Activated CD4-positive, alpha-beta T cell treated with anti-CD3 and anti-CD28 coated beads, Interleukin-2, amount 50 U/mL, for 4 hours (primary cell): ENCODE results near the gene PVRIG.
"Not testable (repeated sequence)": the region's sequence is repeated elsewhere in the genome, so short reads cannot be mapped to it uniquely, and the experiment has no call there.

Experiments
- DNase-seq, 2 experiments: peaks; one replicate each; pipeline ENCODE4 v3.0.0-alpha.2; 2020

Gene PVRIG

DNA sequence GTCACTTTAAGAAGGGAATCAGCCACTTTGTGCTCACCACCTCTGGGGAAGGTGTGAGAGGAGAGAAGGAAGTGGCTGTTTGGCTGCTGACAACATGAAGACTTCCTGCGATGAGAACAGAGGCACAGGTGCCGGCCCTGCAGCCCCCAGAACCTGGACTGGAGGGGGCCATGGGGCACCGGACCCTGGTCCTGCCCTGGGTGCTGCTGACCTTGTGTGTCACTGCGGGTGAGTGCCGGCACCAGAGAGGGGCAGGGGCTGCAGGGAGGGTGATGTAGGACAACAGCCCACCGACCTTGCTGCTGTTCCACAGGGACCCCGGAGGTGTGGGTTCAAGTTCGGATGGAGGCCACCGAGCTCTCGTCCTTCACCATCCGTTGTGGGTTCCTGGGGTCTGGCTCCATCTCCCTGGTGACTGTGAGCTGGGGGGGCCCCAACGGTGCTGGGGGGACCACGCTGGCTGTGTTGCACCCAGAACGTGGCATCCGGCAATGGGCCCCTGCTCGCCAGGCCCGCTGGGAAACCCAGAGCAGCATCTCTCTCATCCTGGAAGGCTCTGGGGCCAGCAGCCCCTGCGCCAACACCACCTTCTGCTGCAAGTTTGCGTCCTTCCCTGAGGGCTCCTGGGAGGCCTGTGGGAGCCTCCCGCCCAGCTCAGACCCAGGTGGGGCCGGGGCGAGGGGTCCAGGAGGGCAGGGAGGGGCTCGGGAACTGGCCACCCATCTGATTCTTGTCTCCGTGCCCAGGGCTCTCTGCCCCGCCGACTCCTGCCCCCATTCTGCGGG is at the start of gene PVRIG:
Gene PVRIG (plus strand): TSS at position 149 of the 785 bp plus-strand sequence. CDS start 22 bp downstream, at position 171.
- peak; percentile 12 to 23 for DNase-seq

DNA sequence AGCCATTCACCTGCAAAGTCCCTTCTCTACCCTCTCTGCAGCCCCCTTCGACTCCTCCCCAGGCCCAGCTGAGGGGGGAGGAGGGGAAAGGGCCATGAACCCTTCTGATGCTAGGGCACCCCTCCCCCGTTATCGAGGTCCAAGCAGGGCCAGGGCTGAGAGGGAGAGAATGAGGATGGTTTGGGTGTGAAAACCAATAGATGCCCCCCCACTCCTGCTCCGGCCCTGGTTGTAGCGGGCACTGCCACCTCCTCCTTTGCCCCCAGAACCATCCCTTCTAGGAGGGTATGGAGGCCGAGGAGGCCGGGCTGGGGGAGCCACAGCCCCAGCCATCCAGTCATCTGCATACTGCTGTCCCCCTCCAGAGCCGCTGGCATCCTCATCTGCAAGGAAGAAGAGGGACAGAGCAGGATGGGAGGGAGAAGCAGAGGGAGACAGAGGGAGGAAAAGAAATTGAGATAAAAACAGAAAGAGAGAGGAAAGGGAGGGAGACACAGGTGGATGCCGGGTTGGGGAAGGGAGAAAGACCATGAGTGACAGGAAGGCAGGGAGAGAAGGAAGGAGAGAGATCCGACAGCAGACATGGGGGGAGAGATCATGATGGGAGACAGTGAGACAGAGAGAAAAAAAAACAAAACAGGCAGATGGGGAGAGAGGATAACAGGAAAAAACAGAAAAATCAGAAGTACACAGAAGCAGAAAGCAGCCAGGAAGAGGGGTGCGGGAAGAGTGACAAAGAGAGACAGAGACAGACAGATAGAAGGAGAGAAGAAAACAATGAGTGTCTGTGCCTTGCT is 49.5 kb upstream of the PVRIG start:
- DNase-seq = no peak

DNA sequence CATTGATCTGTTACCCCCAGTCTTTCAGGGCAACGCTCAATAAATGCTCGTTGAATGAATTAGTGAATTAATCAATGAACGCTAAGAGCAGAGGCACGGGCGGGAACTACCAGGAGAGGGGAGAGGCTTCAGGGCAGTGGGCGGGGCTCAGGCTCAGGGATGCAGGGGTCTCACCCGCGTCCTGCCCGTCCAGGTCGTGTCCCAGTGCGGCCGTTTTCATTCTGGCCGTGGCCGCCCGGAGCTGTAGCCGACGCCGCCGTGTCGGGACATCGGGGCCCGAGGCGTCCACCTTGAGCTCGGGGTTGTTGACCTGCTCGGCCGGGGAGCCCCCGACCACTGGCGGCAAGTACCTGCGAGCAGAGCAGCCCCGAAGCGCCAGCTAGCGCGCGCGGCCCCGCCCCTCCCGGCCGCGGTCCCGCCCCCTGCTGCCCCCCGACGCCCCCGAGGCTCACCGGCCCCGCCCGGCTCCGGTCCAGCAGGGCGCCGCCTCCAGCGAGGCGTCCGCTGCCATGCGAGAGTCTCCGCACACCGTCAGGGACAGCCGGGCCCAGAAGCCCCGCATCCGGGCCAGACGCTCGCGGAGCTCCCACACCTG is 48.6 kb upstream of the PVRIG start:
- DNase-seq = no peak

DNA sequence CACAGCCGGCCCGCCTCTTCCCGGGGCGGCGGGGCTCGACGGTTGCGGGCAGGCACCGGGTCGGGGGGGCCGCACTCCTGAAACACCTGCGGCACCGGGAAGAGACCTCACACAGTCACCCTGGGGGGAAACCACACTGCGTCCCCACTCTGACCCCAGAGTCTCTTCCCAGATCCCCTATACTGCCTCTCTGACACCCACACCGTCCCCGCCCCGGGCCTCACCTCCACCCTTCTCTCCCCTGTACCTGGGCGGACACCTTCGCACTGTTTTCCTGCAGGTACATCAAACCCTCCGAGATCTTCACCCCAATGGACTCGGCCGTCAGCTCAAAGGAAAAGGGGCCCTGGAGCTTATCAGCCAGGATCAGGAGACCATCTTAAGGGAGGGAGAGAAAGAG is 47.9 kb upstream of the PVRIG start:
- DNase-seq = no peak

DNA sequence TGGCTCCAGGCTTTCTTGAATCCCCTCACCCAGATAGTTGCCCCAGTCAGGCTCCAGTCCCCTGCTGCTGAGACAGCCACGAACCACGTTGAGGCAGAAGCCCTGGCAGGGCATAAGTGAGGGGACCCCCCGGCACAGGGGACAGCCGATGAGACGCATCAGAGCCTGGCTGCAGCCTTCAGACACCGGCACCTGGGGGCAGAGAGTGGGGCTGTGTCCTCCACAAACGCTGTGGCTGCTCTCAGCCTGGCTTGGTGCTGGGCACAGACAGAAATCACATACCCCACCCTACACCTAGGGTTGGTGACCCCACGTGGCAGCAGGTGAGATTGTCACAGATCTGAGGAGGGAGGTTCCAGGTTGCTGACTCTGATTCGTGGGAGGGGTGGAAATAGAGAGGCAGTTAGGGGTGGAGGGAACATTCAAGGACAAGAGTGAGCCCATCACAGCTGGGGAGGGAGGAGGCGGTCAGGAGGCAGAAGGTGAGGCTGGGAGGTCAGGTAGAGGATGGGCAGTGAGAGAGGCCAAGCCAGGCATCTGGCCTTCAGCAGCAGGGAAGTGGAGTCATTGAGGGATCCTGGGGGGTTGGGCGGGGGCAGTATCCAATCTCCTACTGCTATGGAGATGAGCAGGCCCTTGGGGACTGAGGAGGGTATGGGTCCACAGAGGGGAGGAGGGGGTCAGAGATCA is 45.8 kb upstream of the PVRIG start:
- no peak for DNase-seq

DNA sequence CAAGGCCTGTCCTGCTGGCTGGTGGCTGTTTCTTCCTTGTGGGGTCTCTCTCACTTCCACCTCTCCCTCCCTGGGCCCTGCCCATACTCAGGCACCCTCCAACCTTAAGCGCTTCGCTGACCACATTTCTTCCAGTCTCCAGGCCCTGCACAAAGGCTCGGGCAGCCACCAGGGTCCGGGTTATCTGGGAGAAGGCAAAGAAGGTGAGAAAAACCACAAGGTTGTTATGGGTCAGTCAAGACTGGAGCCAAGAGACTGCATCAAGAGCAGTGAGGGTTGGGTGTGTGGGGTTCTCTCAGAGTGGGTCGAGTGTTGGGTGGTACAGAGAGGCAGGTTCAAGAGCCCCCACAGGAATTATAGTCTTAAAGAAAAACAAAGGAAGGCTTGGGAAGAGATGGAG is 45.2 kb upstream of the PVRIG start:
- DNase-seq = no peak

DNA sequence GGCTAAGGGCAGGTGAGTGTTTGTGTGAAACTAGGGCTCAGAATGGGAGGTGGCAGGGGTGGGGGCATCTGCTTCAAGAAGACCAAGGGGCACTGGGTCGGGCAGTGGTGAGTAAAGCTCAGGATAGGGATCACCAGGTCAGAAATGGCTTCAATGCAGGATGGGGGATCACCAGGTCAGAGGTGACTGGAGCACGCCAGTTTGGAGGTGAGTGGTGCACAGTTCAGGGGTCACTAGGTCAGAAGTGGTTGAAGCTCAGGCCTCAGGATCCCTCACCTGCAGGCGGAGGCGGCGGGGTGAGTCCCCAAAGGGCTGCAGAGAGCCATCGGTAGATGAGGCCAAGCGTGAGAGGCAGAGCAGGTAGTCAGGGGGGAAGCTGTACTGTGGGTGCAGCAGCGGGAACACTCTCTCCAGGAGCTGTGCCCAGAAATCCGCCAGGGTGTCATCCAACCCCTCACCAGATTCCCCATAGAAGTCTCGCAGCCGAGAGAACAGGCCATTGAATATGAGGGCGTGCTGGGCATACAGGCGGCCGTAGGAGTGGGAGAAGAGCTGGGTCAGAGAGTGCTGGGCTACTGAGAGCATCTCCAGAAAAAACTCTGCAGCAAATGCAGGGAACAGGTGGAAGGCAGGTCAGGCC is 44.3 kb upstream of the PVRIG start:
- no peak for DNase-seq

DNA sequence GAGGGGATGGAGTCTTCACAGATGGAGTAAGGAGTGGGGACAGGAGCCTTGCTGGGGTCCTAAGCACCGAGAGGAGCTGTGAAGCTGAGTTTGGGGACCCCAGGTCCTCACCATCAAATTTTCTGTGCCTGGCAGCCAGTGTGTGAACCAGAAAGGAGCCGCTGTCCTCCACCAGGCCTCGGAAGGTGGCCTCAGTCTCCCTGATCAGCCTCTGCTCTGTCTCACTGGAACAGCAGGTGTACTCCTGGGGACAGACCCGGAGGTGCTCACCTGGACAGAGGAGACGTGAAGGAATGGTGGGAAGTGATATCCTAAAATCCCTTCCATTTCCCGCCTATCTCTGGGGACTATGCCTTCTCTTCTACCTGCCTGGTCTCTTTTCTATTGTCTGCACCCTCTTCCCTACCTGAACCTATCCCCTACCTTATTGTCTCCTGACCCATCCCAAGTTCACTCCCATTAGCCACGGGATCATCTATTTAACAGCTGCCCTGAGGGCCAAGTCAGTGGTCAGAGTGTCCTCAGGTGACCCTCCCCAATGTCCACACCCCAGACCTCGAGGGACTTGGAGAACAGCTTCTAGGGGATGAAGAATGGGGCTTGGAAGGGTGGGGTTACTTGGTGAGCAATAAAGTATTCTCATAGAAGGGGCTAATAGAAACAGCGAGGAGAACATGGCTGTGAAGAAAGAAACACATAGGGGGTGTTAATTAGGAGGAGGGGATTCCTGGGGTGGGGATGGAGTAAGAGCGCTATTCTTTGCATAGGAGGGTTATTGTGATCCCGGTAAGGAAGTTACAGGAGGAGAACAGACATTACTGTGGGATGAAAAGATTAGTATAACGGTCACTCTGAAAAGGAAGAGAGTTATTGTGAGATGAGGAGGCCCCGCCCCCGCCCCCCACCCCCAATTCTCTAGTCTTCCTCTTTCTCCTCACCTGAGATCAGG is 43.4 kb upstream of the PVRIG start:
- DNase-seq = no peak

DNA sequence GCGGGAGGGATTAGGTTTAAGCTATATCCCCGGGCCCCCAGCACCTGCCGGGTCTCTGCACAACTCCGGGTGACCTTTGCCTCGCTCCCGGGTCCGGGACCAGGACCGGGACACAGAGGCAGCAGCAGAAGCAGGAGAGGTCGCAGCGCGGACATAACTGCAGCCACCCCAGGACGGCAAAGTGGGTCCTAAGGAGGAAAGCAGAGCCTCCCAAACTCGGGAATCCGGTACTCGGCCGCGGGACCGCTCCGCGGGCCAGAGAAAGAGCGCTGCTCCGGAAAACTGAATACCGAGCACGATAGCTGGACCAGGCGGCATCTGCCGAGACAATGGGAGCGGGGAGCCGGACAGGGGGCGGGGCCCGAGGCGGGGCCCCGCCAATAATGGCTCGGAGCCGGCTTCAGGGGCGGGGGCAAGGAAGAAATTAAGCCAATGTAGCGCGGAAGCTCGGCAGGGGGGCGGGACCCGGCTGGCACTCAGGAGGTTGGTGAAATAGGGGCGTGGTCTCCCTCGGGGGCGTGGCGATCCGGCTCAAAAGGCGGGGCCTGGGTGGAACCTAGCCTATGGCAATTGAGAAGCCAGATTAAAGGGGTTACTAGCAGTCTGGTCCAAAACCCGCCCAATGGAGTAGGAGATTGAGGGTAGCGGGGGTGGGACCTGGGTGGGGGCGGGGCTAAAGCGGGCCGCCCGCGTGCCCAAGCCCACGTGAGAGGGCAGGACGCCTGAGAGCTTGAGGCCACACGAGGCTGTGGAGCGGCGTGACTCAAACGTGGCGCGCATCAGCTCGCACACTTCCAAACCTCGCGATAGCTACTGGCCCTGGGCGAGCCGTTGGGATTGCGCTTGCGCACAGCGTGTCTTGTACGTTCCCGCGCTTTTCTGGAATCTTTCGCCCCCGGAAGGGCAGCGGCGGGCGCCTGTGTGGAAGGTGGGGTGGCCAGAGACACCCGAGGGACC is 42.4 kb upstream of the PVRIG start, which contains the start of the genes GPC2 and STAG3:
Gene GPC2 (minus strand): TSS at position 337 of the 957 bp plus-strand sequence. CDS start 182 bp downstream, at position 155.
Gene STAG3 (plus strand): TSS at position 874 of the 957 bp plus-strand sequence. CDS start 2,639 bp downstream, outside the sequence.
- peak; percentile 98 for DNase-seq

DNA sequence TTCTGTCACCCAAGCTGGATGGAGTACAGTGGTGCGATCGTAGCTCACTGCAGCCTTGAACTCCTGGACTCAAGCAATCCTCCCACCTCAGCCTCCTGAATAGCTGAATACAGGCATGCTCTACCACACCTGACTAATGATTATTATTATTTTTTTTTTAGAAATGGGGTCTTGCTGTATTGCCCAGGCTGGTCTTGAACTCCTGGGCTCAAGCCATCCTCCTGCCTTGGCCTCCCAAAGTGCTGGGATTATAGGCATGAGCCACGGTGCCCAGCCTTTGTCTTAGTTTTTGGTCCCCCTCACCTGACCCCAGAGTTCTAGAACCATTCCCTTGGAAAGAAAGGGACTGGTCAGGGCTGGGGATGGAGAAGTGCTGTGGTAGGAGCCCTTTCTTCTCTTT is 39.7 kb upstream of the PVRIG start:
- not testable (repeated sequence) for DNase-seq

DNA sequence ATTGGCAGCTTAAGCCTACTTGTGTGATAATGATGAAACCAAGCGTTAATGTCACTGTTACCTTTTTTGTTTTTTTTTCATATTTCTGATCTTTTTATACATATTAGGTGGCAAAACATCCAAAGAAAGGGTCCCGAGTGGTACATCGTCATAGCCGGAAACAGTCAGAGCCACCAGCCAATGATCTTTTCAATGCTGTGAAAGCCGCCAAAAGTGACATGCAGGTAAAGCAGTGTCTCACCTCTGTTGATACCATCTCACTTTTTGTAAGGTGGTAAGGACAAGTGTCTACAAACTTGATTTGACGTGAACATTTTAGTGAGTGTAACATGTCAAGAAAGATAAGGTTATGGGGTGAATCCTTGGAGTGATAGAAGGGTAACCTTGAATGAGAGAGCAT is 37.1 kb upstream of the PVRIG start:
- DNase-seq = not testable (repeated sequence)

DNA sequence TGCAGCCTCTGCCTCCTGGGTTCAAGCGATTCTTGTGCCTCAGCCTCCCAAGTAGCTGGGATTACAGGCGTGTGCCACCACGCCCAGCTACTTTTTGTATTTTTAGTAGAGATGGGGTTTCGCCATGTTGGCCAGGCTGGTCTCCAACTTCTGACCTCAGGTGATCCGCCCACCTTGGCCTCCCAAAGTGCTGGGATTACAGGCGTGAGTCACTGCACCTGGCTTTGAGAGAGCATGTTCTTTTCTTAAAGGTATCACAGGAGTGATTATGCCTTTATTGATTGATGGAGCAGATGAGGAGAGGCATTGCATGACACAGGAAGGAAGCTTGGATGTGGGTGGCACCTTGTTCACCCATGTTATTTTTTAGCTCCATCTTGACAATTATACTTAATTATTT is 36.7 kb upstream of the PVRIG start:
- not testable (repeated sequence) for DNase-seq

DNA sequence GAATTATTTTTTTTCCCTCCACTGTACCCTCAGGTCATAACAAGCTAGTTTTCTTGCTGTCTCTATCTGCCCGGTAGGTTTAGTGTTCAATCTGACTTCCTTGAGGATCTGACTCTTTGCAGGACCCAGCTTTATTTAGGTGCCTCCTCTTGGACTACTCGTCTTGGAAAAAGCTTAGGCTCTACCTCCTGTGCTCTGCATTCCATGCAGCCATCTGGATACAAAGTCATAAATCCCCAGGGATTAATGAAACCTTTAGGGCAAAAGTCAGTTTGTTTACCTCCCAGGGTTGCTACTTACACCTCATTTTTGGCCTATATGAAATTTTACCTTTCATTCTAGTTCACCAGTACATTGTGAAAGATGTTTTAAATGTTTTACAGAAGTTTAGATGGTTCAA is 34.0 kb upstream of the PVRIG start:
- no peak for DNase-seq

DNA sequence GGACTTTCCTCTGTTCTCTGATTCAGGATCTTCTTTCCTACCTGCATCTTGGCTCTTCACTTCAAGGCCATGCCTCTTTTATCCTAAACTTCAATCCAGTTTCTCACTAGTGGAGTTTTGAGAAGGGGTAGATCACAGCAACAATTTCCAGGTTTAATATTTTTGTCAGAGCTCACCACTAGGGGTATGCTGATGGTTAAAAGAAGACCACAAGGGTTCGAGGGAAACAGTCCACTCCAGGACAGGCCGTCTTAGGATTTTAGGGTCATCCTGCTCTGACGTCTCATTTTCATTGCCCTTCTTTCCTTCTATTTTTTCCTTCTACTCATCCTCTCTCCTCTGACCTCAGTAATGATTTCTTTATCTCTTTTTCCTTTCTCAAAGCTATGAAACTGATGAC is 30.7 kb upstream of the PVRIG start:
- DNase-seq = no peak

DNA sequence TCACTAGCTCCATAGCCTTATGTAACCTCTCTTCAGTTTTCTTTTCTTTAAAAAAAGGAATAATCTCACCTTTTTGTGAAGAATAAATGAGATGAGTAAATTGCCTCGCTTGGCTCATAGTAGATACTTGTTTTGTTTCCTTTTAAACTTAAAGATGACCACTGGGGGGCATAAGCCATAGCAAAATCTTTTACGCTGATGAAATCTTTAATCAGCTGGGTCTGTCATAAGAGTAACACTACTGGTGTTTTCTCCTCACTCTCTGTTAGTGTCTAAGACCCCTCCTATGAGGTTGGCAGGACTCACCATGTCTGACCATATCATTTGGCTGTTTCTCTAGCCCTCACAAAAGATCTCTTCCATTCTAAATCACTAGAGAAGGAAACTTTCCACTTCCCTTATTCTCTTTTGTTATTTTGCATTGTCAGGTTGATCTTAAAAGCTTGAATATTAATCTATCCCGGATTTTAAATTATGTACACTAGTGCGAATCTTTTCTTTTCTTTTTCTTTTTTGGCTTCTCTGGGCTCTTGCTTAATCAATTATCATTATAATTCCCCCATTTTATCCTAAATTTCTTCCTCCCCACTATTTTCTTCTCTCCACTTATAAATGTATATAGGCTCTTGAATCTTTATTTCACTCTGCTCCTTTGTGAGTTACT is 29.6 kb upstream of the PVRIG start:
- no peak for DNase-seq

DNA sequence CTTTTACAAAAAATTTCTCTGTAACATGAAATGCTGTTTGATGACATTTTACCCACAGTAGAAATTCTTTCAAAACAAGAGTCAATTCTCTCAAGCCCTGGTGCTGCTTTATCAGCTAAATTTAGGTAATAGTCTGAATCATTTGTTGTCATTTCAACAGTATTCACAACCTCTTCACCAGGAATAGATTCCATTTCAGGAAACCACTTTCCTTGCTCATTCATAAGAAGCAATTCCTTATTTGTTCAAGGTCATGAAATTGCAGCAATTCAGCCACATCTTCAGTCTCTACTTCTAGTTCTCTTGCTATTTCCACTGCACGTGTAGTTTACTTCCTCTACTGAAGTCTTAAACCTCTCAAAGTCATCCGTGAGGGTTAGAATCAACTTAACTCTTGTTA is 28.0 kb upstream of the PVRIG start:
- no peak for DNase-seq

DNA sequence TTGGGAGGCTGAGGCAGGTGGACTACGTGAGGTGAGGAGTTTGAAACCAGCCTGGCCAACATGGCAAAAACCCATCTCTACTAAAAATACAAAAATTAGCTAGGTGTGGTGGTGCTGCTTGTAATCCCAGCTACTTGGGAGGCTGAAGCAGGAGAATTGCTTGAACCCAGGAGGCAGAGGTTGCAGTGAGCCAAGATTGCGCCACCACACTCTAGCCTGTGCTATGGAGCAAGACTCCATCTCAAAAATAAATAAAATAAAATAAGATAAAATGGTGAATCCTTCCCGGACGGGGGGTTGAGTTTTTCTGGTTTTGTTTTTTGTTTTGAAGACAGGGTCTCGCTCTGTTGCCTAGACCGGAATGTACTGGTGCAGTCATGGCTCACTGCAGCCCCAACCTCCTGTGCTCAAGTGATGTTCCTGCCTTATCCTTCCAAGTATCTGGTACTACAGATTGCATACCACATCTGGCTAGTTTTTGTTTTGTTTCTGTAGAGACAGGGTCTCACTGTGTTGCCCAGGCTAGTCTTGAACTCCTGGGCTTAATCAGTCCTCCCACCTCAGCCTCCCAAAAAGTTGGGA is 27.4 kb upstream of the PVRIG start:
- not testable (repeated sequence) for DNase-seq

DNA sequence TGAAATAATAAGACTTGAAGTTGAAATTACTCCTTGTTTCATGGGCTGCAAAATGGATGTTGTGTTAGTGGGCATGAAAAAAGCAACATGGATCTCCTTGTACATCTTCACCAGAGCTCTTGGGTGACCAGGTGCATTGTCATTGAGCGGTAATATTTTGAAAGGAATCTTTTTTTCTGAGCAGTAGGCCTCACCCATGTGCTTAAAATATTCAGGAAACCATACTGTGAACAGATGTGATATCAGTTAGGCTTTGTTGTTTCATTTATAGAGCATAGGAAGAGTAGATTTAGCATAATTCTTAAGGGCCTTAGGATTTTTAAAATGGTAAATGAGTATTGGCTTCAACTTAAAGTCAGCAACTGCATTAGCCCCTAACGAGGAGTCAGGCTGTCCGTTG is 26.8 kb upstream of the PVRIG start:
- DNase-seq = no peak

DNA sequence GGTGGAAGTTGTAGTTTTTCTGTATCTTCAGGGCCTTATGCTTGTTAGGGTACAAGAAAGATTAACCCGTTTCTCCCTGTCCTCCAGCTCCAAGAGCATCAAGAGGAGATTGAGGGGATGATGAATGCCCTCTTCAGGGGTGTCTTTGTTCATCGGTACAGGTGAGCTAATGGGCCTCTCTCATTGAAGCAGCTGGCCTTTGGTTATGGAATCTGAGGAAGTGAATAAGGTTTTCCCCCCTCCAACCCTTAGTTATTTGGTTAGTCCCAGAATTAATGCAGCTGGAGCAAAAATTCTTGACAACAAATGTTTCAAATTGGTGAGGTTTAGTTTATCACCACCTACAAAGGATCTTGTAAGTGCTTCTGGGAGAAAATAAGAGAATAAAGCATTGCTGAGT is 24.5 kb upstream of the PVRIG start:
- no peak for DNase-seq
